Transverse colon (tissue), 4 donors: ENCODE measurements around the gene COL21A1. TPM values are rescaled to one million over a fixed set of nuclear protein-coding genes. Genes with fewer than 3 reads are reported as not detected.

Source experiments
- DNase-seq: peaks from one replicate; pipeline ENCODE4 v3.0.0-alpha.2; 2019
- H3K27ac ChIP-seq, 4 donors: fragments of 200-600 bp; sonication (generic); 2 replicates each; pipeline ENCODE4 v1.5.1; 2016 to 2018; ENCODE audit warnings: inconsistent platforms in 4 of 4
- H3K27me3 ChIP-seq: fragments of 200-600 bp; sonication (generic); 2 replicates; pipeline ENCODE4 v1.5.1; 2017; ENCODE audit warnings: inconsistent platforms
- H3K36me3 ChIP-seq, 4 donors: fragments of 200-600 bp; sonication (generic); 2 replicates each; pipeline ENCODE4 v1.5.1; 2017 to 2019; ENCODE audit warnings: inconsistent platforms in 4 of 4
- H3K4me1 ChIP-seq, 4 donors: fragments of 200-600 bp; sonication (generic); 2 replicates each; pipeline ENCODE4 v1.5.1; 2017 to 2020; ENCODE audit warnings: inconsistent platforms in 4 of 4
- H3K4me3 ChIP-seq, 4 donors: fragments of 200-600 bp; sonication (generic); 1 replicate in 1 of 4; 2 replicates in 3 of 4; pipeline versions ENCODE4 v1.5.1 to v1.6.1; 2017 to 2019; ENCODE audit warnings: inconsistent platforms in 4 of 4
- H3K9me3 ChIP-seq, 2 donors: fragments of 200-600 bp; sonication (generic); 2 replicates each; pipeline ENCODE4 v1.5.1; 2017 to 2019; ENCODE audit warnings: inconsistent platforms in 2 of 2
- EP300 ChIP-seq: sonication (generic); formaldehyde crosslinking; IDR thresholded peaks from one replicate; pipeline ENCODE4 v1.6.1; 2017; ENCODE audit warnings: antibody characterized with exemption, low read depth
- POLR2A ChIP-seq: fragments of 450-650 bp; IDR thresholded peaks from one replicate; pipeline ENCODE4 v1.6.1; 2016; ENCODE audit warnings: antibody characterized with exemption, mild to moderate bottlenecking, moderate library complexity
- POLR2AphosphoS5 ChIP-seq, 3 donors: sonication (generic); formaldehyde crosslinking; IDR thresholded peaks; one replicate each; pipeline ENCODE4 v1.6.1; 2016; ENCODE audit warnings: antibody characterized with exemption in 3 of 3
- WGBS, 2 donors: methylation state at CpG; one replicate each; pipeline ENCODE4 v1.1.5; 2018; ENCODE audit warnings: low coverage in 1 of 2; 5-methylcytosine and 5-hydroxymethylcytosine counted together
- in situ Hi-C, 4 donors: fragments of 200-750 bp; cut with MboI; loops; one replicate each; pipeline versions ENCODE4 v1.15.0 to v1.15.1; 2017; ENCODE audit warnings: low sequenced_read_pairs in 3 of 4, low pct_ligation_motif_present in 1 of 4, low pct_unique_long_range_greater_than_20kb in 1 of 4
- intact Hi-C: fragments of 100-400 bp; cut with DNase I; formaldehyde crosslinking; loops from one replicate; pipeline ENCODE4 v1.15.1; 2023; ENCODE audit warnings: low total_unique reads
- total RNA-seq, 4 donors: library from RNA; depleted of rRNA; stranded (reverse); fragments of >200 nt; gene quantifications; one replicate each; pipeline ENCODE4 v1.1.0, GENCODE V29; 2016
- TF ChIP-seq, protein P1 (sequence below), 5 experiments: fragments of 200-600 bp in 3 of 5; fragments of 450-650 bp in 2 of 5; sonication (generic) in 3 of 5; IDR thresholded peaks; 1 replicate in 2 of 5; 2 replicates in 3 of 5; pipeline ENCODE4 v1.5.1; 2016 to 2017; ENCODE audit warnings: antibody characterized with exemption in 5 of 5, inconsistent platforms in 3 of 5, mild to moderate bottlenecking in 2 of 5, moderate library complexity in 1 of 5

Gene COL21A1
- total RNA-seq, 4 donors from 2014 or later, result 0.40 to 5.7 (median 3.3) TPM

- peak overlapping the region in 1 of 4 donors; percentile 65 for H3K27ac ChIP-seq
- intact Hi-C loops (no loop called here), in situ Hi-C loops (no loop called here)
- TF ChIP-seq EP300 (no peak), POLR2A (no peak), POLR2AphosphoS5 (IDR thresholded peaks at IDR 0.05) (no peak)
- TF ChIP-seq, protein P1, sequence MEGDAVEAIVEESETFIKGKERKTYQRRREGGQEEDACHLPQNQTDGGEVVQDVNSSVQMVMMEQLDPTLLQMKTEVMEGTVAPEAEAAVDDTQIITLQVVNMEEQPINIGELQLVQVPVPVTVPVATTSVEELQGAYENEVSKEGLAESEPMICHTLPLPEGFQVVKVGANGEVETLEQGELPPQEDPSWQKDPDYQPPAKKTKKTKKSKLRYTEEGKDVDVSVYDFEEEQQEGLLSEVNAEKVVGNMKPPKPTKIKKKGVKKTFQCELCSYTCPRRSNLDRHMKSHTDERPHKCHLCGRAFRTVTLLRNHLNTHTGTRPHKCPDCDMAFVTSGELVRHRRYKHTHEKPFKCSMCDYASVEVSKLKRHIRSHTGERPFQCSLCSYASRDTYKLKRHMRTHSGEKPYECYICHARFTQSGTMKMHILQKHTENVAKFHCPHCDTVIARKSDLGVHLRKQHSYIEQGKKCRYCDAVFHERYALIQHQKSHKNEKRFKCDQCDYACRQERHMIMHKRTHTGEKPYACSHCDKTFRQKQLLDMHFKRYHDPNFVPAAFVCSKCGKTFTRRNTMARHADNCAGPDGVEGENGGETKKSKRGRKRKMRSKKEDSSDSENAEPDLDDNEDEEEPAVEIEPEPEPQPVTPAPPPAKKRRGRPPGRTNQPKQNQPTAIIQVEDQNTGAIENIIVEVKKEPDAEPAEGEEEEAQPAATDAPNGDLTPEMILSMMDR (IDR thresholded peaks at IDR 0.05), result no peak
- H3K27me3 ChIP-seq, result peaks cover 10% of the 10 kb centered on the region
- H3K4me3 ChIP-seq, result no peak overlapping the region
- DNase-seq, result no peak
- no peaks in the 10 kb centered on the region for H3K9me3 ChIP-seq
- 86 to 90% methylated on average over 3 of the region's 3 CpGs for WGBS, 2 donors
- peaks cover 0 to 17% (median 13%) of the 10 kb centered on the region in 4 donors for H3K4me1 ChIP-seq
- no peaks in the 10 kb centered on the region for H3K36me3 ChIP-seq
These were observed 2.7 kb downstream of the COL21A1 start for GRCh38 chr6:56244528-56245253.

- no peaks in the 10 kb centered on the region for H3K36me3 ChIP-seq
- H3K27me3 ChIP-seq, result peaks cover 10% of the 10 kb centered on the region
- H3K4me1 ChIP-seq, result peaks cover 0 to 17% (median 13%) of the 10 kb centered on the region in 4 donors
- DNase-seq, result no peak
- no peak overlapping the region for H3K27ac ChIP-seq
- intact Hi-C loops, result no loop called here
- no peaks in the 10 kb centered on the region for H3K9me3 ChIP-seq
- no peak overlapping the region for H3K4me3 ChIP-seq
- TF ChIP-seq, protein P1 (IDR thresholded peaks at IDR 0.05), result no peak
- no peak for TF ChIP-seq POLR2A
- TF ChIP-seq POLR2AphosphoS5 (IDR thresholded peaks at IDR 0.05), result no peak
- TF ChIP-seq EP300, result no peak
- in situ Hi-C loops, result no loop called here
These were observed 3.3 kb downstream of the COL21A1 start for GRCh38 chr6:56244089-56244488.

DNA sequence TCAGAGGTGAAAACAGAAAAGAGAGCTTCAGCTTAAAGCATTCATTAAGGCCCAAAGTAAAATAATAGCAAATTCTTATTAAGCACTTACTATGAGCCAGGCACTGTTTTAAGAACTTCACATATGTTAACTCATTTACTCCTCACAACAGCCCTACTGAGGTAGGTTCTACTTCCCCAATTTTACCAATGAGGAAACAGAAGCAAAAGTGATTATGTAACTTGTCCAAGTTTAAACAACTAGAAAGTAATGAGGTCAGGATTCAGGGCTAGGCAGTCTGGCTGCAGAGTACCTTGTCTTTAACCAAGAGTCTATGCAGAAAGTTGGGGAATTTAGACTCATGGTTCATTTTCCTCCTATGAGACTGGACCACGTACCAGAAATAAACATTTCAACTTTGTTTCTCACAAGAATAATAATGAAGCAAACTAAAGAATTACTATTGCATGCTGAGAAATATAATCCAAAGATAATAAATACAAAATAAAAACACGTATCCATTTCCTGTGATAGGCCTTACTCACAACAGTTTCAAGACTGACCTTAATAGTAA, 3.8 kb downstream of the COL21A1 start:
- Histone ChIP-seq H3K36me3 (no peaks in the 10 kb centered on the region), H3K27ac (peak overlapping the region in 1 of 4 donors; percentile 9), H3K27me3 (peaks cover 5% of the 10 kb centered on the region), H3K9me3 (no peaks in the 10 kb centered on the region), H3K4me3 (no peak overlapping the region), H3K4me1 (peaks cover 0 to 17% (median 13%) of the 10 kb centered on the region in 4 donors)
- TF ChIP-seq POLR2AphosphoS5 (IDR thresholded peaks at IDR 0.05) (no peak), EP300 (no peak), POLR2A (no peak)
- TF ChIP-seq, protein P1 (IDR thresholded peaks at IDR 0.05), result no peak
- 58 to 82% methylated on average over 1 to 2 of the region's 2 CpGs for WGBS, 2 donors
- intact Hi-C loops, result no loop called here
- DNase-seq, result no peak
- in situ Hi-C loops, result no loop called here

DNA sequence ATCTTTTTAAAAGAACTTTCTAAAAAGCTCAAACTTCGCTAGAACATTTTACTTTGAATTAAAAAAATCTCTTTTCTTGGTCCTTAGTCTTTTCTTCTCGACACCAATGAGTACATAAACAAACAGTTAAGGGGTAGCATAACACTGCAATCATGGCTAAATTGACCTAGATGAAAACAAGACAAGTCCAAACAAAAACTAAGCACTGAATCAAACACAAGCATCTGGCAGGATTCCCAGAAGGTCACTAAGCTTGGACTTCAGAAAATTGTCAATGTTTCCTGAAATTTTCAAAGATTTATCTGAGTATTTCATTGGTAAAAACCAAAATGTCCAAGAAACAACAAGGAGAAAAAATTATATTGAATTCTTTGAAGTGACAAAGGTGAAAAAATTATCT, 5.0 kb downstream of the COL21A1 start:
- peaks cover 0 to 17% (median 7%) of the 10 kb centered on the region in 4 donors for H3K4me1 ChIP-seq
- TF ChIP-seq, protein P1 (IDR thresholded peaks at IDR 0.05), result no peak
- no peak for TF ChIP-seq EP300
- no peak for TF ChIP-seq POLR2A
- TF ChIP-seq POLR2AphosphoS5 (IDR thresholded peaks at IDR 0.05), result no peak
- H3K27ac ChIP-seq, result no peak overlapping the region
- intact Hi-C loops, result no loop called here
- no peak for DNase-seq
- H3K27me3 ChIP-seq, result peaks cover 3% of the 10 kb centered on the region
- H3K9me3 ChIP-seq, result no peaks in the 10 kb centered on the region
- in situ Hi-C loops, result no loop called here
- WGBS, 2 donors, result 21 to 55% methylated on average over 2 of the region's 2 CpGs
- H3K36me3 ChIP-seq, result no peaks in the 10 kb centered on the region
- no peak overlapping the region for H3K4me3 ChIP-seq
